ENCODE measurements around the gene TMEM269. TPM values are rescaled to one million over a fixed set of nuclear protein-coding genes. Genes with fewer than 3 reads are reported as not detected.

Gene TMEM269
- total and polyA plus RNA-seq, 9 of the 15 experiments (the other 6 are each of a cell fraction or from before 2014, with no cell fraction given) = 0.09 to 0.49 (median 0.21) TPM

GRCh38 chr1:42816585-42817439 lies 32.0 kb downstream of the TMEM269 start, which contains the start of the genes ERMAP and SVBP (continued):
- no peak for TF ChIP-seq CREB3 (tag; conservative IDR thresholded peaks at IDR 0.05; ENCODE audit: low read depth)
- no peak for TF ChIP-seq ZBTB33 (CRISPR knock-in tag; IDR thresholded peaks at IDR 0.05)
- no peak for TF ChIP-seq ADNP (tag; IDR thresholded peaks at IDR 0.05)
- TF ChIP-seq PCBP2 (IDR thresholded peaks at IDR 0.05; ENCODE audit: low read depth, low read length, poor library complexity, severe bottlenecking) = no peak
- TF ChIP-seq DPF2 (IDR thresholded peaks at IDR 0.05) = no peak
- TF ChIP-seq ATF7 (IDR thresholded peaks at IDR 0.05) = peak; percentile 66; the same call in 1 of the 2 replicates
- TF ChIP-seq RBM22 (IDR thresholded peaks at IDR 0.05; ENCODE audit: low read depth, low read length, poor library complexity, severe bottlenecking) = peak; percentile 62
- TF ChIP-seq HNRNPL (IDR thresholded peaks at IDR 0.05; ENCODE audit: low read depth, low read length) = no peak
- no peak for TF ChIP-seq KHSRP (IDR thresholded peaks at IDR 0.05)
- no peak for TF ChIP-seq RAD51 (IDR thresholded peaks at IDR 0.05; ENCODE audit: borderline replicate concordance, low read depth)
- TF ChIP-seq HNRNPUL1 (IDR thresholded peaks at IDR 0.05; ENCODE audit: low read length) = no peak
- TF ChIP-seq CLOCK (CRISPR knock-in tag; IDR thresholded peaks at IDR 0.05; ENCODE audit: borderline replicate concordance) = no peak
- TF ChIP-seq ZNF445 (CRISPR knock-in tag; IDR thresholded peaks at IDR 0.05; ENCODE audit: low read depth) = no peak
- peak; percentile 25; the same call in 1 of the 2 replicates for TF ChIP-seq HIVEP1 (CRISPR knock-in tag; IDR thresholded peaks at IDR 0.05)
- TF ChIP-seq KLF16 (IDR thresholded peaks at IDR 0.05) = no peak
- TF ChIP-seq ATF1 (CRISPR knock-in tag; IDR thresholded peaks at IDR 0.05) = no peak
- TF ChIP-seq ATF1 (tag; IDR thresholded peaks at IDR 0.05) = no peak
- TF ChIP-seq ATF3 (IDR thresholded peaks at IDR 0.05) = no peak
- no peak for TF ChIP-seq ATF3 (CRISPR knock-in tag; conservative IDR thresholded peaks at IDR 0.05)
- TF ChIP-seq ZNF311 (CRISPR knock-in tag; IDR thresholded peaks at IDR 0.05) = no peak
- TF ChIP-seq DIDO1 (tag; IDR thresholded peaks at IDR 0.05; ENCODE audit: low read depth) = no peak
